DMS53 treated with DMSO at 0.1 percent for 48 hours (cell line): ENCODE results near the gene SLC6A18.
A peak's percentile ranks its signal among the peaks of the same experiment; 100 is the strongest.
"Not testable (repeated sequence)": the region's sequence is repeated elsewhere in the genome, so short reads cannot be mapped to it uniquely, and the experiment has no call there.

Source experiments
- DNase-seq: peaks from one replicate; lab custom pipeline; 2025; ENCODE audit not compliant: unreplicated experiment; lab: John Stamatoyannopoulos, UW

Gene SLC6A18

GRCh38 chr5:1215320-1216096, 9.7 kb upstream of the SLC6A18 start:
- no peak for DNase-seq

- DNase-seq: no peak
Observed at GRCh38 chr5:1216211-1216917, 8.8 kb upstream of the SLC6A18 start.

- DNase-seq: no peak
Observed at GRCh38 chr5:1216918-1217295, 8.3 kb upstream of the SLC6A18 start.

- DNase-seq: no peak
Observed at GRCh38 chr5:1217596-1218206, 7.5 kb upstream of the SLC6A18 start.

GRCh38 chr5:1218351-1219080, 6.7 kb upstream of the SLC6A18 start:
- DNase-seq: no peak

GRCh38 chr5:1219098-1219767, 5.9 kb upstream of the SLC6A18 start:
- DNase-seq: no peak

GRCh38 chr5:1219768-1220100, 5.4 kb upstream of the SLC6A18 start:
- DNase-seq: no peak

GRCh38 chr5:1220351-1220750, 4.8 kb upstream of the SLC6A18 start:
- DNase-seq: no peak

GRCh38 chr5:1220831-1221230, 4.3 kb upstream of the SLC6A18 start:
- DNase-seq: no peak

GRCh38 chr5:1221721-1222120, 3.5 kb upstream of the SLC6A18 start:
- DNase-seq: no peak

GRCh38 chr5:1222147-1222546, 3.0 kb upstream of the SLC6A18 start:
- DNase-seq: no peak

GRCh38 chr5:1222621-1223277, 2.4 kb upstream of the SLC6A18 start:
- no peak for DNase-seq

- DNase-seq: no peak
Observed at GRCh38 chr5:1223278-1223670, 1.9 kb upstream of the SLC6A18 start.

GRCh38 chr5:1224631-1225030, 550 bp upstream of the SLC6A18 start:
- no peak for DNase-seq

- no peak for DNase-seq
Observed at GRCh38 chr5:1226231-1226630, 1.1 kb downstream of the SLC6A18 start.

GRCh38 chr5:1226839-1227581, 1.8 kb downstream of the SLC6A18 start:
- no peak for DNase-seq

GRCh38 chr5:1227667-1228066, 2.5 kb downstream of the SLC6A18 start:
- DNase-seq: peak; percentile 95

GRCh38 chr5:1228120-1228519, 2.9 kb downstream of the SLC6A18 start:
- DNase-seq: no peak

- not testable (repeated sequence) for DNase-seq
Observed at GRCh38 chr5:1229023-1229422, 3.8 kb downstream of the SLC6A18 start.

- no peak for DNase-seq
Observed at GRCh38 chr5:1229822-1230221, 4.6 kb downstream of the SLC6A18 start.
